HG03097 (cell line): ENCODE data around the gene ADAMTSL4.
A peak's percentile ranks its signal among the peaks of the same experiment; 100 is the strongest.
"Not testable (repeated sequence)": the region's sequence is repeated elsewhere in the genome, so short reads cannot be mapped to it uniquely, and the experiment has no call there.

ENCODE experiments used
- ATAC-seq: cut with Tn5 transposase; IDR thresholded peaks from one replicate; pipeline ENCODE4 v1.9.1; 2021; ENCODE audit not compliant: unreplicated experiment, low FRiP score

The ADAMTSL4 gene

DNA sequence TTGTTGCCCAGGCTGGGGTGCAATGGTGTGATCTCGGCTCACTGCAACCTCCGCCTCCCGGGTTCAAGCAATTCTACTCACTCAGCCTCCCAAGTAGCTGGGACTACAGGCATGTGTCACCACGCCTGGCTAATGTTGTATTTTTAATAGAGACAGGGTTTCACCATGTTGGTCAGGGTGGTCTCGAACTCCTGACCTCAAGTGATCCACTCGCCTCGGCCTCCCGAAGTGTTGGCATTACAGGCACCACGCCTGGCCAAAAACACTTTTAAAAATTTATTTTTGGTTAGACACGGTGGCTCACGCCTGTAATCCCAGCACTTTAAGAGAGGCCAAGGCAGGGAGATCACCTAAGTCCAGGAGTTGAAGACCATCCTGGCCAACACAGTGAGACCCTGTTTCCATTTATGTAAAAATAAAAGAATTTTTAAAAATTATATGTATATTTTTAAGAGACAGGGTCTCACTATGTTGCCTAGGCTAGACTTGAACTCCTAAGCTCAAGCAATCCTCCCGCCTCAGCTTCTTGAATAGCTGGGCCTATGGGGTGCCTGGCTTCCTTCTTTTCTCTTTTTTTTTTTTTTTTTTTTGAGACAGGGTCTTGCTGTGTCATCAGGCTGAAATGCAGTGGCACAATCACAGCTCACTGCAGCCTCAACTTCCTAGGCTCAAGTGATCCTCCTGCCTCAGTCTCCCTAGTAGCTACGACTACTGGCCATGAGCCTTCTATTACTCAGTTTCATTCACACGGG, 16.2 kb downstream of the ADAMTSL4 start:
- ATAC-seq, result not testable (repeated sequence)

- ATAC-seq, result no peak
Observed at GRCh38 chr1:150566589-150567340, 17.6 kb downstream of the ADAMTSL4 start.

GRCh38 chr1:150567341-150567716, 18.1 kb downstream of the ADAMTSL4 start:
- peak; percentile 34 for ATAC-seq

DNA sequence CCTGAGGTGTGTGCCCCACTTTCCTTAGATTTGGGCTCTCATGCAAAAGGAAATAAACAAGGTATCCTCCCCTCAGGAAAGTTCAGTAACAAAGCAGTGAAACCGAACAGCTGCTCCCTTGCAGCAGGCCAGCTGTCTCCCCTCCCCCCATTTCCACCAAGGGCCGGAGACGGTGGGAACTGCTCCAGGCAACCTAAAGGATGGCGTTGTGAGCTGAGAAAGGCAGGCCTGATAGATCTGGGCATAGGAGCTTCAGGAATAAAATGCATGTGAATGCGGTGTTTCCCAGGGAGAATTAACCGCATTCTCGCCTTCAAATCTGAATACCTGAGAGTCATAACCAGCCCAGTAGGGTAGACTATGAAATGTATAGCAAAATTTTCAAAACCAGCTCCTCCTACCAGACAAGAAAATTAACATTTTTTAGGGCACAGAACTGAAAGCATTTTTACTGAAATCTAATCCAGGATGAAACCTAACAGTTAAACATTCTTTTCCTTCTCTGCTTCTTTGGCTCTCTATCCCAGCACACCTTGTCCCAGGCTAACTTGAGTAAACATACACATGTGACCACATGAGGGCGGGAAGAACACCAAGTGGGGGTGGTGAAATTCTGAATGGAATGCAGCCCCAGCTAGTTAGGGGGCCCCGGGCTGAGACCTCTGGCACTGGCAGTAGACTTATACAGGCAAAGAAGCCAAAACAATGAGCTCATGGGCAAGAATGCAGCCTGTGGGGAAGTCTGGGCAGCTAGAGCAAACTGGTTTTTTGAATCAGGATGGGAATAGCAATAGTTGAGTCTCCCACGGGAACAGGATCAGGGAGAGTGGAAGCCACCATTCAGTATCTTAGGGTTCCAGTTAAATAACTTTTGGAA, 18.7 kb downstream of the ADAMTSL4 start:
- ATAC-seq, result peak; percentile 20

DNA sequence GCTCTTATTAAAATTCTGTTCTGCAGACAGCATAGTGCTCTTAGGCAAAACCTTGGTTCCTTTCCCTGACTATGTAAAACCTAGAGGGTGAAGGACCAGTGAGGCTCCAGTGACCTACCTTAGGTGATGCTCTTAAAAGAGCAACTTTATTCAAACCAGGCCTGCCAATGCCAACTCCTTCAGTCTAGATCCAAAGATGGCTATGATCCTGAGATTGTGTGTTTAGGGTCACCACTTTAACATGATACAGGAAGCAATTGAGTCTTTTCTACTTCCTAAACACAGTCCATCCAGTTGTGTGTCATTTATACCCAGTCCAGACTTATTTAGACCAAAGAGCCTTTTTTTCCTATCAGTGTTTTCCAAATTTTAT, 19.4 kb downstream of the ADAMTSL4 start:
- ATAC-seq, result no peak

- ATAC-seq, result no peak
Observed at GRCh38 chr1:150572918-150573647, 23.9 kb downstream of the ADAMTSL4 start.

DNA sequence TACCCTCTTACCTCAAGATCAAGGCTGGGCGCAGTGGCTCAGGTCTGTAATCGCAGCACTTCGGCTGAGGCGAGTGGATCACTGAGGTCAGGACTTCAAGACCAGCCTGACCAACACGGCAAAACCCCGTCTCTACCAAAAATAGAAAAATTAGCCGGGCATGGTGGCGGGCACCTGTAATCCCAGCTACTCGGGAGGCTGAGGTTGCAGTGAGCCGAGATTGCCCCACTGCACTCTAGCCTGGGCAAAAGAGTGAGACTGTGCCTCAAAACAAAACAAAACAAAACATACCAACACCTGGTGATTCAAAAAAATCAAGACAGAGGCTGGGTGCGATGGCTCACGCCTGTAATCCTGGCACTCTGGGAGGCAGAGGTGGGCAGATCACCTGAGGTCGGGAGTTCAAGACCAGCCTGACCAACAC, 24.5 kb downstream of the ADAMTSL4 start:
- ATAC-seq, result not testable (repeated sequence)

GRCh38 chr1:150574260-150575071, 25.3 kb downstream of the ADAMTSL4 start:
- no peak for ATAC-seq

DNA sequence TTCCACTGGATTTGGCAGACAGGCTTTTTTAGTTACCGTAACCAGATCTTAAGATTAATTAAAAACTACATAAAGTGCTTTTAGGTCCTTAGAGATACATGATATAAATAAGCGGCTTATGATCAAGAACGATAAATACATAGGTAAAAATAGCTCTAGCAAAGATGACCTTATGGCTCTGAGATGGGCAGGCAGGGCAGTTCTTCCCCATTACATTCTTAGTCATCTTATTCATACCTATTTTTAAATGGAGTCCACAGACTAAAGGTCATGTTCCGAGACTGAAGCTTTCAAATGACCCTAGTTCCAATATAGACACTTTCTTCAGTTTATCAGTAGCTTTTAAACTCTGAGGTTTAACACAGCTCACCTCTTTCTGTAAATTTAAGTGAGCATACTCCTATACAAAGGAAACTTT, 25.9 kb downstream of the ADAMTSL4 start:
- no peak for ATAC-seq

DNA sequence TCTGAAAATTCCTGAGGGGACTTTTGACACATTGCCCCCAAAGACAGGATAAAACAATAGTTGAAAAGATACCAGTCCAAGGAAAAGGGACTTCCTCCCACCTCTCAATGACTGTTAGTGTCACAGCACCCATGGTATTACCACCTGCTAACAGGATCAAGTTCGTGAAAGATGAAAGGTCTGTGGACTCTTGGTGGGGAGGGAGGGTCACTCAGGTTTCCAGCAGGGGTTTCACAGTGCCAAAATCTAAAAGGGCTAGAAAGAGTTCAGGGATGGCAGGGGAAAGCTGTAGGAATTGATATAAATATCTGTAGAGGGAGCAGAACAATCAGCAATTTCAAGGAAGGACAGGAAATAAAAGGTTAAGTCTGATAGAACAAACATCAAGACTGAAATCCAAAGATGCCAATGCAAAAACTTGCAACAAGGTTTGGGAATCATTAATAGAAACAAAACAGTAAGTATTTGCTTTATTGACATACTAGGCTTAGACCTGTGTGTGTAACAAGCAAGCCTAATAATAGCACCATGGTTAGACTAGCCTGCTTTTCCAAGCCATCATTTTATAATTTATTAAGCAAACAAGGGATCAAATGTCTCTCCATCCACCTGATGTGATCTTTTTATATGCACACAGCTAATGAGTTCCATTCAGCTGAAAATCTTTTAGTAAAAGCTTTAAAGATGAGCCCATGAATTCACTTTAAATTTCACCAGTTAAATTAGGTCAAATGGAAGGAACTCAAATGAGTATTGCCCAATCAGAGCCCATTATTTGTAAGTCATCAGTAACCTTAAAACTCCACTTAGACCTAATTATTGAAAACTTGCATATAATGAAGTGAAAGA, 26.5 kb downstream of the ADAMTSL4 start:
- ATAC-seq, result no peak

DNA sequence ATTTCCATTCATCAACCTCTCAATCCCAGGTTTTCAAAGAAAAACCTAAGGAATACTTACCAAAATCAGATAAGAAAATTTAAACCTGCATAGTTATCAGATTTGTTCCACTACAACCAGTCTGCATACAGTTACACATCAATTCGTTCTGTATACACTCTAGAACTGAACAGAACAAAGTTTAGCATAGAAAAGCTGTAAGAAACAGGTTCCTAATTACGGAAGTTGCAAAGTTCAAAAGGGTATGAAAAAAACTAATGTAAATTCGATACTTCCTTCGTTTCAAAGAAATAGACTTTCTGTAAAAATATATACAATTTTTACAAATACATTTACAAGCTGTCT, 27.1 kb downstream of the ADAMTSL4 start:
- no peak for ATAC-seq

DNA sequence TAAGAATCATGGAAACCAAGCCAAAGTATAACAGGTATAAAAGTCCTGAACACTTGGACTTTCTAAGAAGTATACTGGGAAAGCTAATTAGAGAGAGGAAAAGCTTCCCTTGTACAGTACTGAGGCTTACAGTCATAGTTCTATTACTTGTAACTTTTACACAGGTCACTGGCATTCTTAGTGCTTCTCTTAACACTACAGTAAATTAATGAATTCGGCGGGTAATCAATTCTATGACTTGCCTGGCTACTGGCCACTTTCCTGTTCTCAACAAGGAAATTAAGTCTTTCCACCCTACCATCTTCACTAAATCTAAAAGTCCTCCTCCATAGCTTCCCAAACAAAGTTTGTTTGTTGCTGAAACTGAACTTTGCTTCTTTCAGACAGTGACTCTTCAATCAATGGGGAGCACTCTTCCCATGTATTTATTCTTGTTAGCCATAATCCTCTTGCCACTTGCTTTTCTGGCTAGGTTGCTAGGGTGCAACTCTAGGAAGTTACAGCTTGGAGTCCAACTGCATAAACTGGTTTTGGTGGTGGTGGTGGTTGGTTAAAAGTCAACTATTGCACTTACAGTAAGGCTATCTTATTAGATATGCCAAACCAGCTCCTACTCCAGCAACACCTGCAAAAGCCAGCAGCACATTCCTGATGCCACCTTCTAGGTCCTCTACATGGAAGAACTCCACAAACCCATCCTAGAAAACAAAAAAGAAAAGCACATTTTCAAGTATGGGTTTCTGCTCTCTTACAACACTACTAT, 27.8 kb downstream of the ADAMTSL4 start:
- no peak for ATAC-seq

DNA sequence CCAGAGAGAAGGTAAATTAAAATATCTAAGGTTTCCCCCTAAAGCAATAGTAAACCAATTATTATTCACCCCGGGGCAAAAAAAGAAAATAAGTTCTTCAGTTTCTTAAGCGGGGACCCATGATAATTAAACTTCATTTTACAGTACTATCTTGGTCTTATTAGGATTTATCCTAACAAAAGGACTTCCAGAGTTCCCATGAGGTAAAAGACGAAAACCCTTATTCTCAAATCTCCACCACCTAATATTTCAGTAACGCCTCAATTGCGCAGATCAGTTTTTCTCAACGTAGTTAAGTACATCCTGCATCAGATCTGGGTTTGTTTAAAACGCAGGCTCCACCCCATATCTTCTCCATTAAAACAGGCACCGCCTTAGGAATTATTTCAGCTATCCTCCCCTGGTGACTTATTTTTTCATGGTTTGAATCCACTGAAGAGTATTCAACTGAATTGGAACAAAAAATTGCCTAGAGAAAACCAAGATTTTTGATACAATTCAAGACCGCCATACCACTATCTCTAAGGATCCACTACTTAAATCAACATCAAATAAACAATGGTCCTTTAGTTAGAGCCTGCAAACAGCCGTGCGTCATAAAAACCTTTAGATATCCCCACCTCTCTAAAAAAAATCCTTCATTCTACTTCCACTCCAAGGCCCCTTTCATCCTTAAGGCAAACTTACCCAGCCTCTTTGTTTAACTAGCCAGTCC, 28.5 kb downstream of the ADAMTSL4 start:
- no peak for ATAC-seq

DNA sequence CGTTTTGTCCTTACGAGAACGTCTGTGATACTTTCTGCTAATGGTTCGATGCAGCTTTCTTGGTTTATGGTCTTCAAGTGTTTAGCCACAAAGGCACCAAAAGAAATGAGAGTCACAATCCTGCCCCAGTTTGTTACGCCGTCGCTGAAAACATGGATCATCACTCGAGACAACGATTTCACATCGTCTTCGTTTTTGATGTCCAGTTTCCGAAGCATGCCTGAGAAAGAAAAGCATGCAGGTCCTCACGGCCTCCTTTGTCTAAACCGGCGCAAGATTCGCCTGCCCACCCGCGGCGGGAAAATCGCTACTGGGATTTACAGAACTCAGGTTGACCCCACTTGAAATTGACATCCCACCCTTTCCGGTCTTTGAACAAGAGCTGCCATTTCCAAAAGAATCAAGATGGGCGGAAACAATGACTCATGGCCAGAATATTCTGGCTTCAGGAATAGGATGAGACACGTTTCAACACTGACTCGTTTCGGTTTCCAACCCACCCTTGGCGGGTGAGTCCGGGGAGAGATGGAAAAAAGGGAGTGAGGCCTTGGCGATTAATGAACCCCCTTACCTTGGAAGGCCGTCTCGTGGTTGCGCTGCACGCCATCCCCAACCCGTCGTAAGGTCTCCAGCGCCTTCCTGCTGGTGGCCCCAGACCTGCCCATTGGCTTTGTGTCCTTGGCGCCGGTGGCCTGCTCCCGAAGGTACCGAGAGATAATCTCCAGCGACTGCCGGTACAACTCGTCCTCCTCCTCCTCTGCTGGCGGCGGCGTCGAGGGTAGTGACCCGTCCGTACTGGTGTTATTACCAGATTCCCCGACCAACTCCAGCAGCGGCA, 29.3 kb downstream of the ADAMTSL4 start:
- ATAC-seq, result peak; percentile 7

DNA sequence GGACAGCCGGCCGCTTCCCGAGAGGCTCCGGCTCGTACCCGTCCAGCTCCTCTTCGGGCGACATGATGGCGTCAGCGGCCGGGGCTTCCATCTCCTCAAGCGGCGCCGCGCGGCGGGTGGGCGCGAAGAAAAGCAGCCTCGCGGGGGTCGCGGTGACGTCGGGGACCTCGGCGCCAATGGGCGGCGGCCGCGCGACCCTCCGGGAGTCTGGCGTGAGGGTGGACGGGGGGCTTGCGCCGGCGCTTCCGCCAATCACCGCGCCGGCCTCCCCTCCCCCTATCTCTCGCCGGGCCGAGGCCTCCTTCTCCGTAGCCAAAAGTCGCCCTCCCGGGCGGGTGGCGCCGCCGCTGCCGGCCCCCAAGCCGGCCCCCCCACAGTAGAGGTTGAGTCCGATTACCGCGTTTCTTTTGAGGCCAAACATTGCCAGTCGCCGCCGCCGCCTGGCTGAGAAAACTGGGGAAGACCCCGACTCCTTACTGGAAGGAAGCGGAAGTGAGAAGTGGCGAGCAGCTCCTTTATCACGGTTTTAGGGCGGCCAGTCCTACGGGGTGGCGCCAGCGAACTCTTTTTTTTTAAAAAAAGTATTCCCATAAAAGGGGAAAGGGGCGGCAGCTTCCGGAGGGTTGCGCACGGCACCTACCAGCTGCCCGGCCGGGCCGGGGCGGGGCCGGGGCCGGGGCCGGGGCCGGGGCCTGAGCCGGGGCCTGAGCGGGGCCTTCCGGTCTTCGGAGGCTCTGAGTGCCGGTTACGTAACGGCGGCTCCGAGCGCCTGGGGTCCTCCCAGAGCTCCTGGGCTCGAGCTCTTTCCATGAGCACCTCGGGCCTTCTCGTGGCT, 30.1 kb downstream of the ADAMTSL4 start, which contains the start of gene MCL1:
Gene MCL1, minus strand, starts transcription at position 501 of the 835 bp plus-strand sequence. Its CDS starts 80 bp downstream, at position 421.
- peak; percentile 92 for ATAC-seq
